PFSK-1 (cell line): ENCODE data around the gene FUT7.

Source experiments
- POLR2AphosphoS5 ChIP-seq: IDR thresholded peaks from 2 replicates; pipeline ENCODE4 v1.6.1; 2012; ENCODE audit warnings: low read depth, mild to moderate bottlenecking, control low read depth, low read length, moderate library complexity
- SIN3A ChIP-seq: IDR thresholded peaks from 2 replicates; pipeline ENCODE4 v1.6.1; 2012; ENCODE audit warnings: mild to moderate bottlenecking, low read length, moderate library complexity, borderline replicate concordance; ENCODE audit not compliant: insufficient read depth
- TAF1 ChIP-seq: IDR thresholded peaks from 2 replicates; pipeline ENCODE4 v1.6.1; 2012; ENCODE audit warnings: low read length, control low read depth, borderline replicate concordance; ENCODE audit not compliant: insufficient read depth
- TF ChIP-seq, protein P1 (sequence below), 2 experiments: IDR thresholded peaks; 2 replicates each; pipeline versions ENCODE4 v1.6.1 to v1.8.0; 2011 to 2012; ENCODE audit warnings: low read depth in 2 of 2, low read length in 2 of 2, control low read depth in 1 of 2, inconsistent platforms in 1 of 2, mild to moderate bottlenecking in 1 of 2, moderate library complexity in 1 of 2; ENCODE audit not compliant: insufficient read depth in 1 of 2

DNA sequence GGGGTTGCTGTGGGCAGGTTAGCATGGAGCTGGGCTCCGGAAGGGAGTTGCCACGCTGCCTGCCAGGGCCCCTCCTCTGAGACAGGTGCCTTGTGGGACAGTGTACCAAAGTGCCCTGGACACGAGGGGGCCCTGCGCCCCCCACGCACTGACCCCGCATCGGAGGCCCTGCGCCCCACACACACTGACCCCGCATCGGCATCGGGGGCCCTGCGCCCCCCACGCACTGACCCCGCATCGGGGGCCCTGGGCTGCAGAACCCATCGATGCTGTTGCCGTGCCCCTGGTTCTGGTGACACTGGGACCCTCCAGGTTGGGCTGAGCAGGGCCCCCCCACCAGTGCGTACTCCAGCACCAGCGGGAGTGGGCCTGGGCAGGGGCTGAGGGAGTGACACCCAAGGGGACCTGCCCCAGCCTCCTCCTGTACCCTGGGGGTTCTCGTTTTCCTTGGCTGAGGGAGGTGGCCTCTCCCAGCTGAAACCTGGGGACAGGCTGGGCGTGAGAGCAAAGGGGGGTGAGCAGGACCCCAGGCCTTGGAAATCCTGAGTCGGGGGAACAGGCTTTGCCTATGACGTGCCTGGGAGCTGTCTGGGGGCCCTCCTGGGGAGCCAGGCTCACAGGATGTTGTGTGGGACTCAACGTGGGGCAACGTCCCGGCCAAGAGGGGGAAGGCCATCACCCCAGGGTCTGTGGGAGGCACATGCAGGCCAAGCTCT lies 31.6 kb upstream of the FUT7 start:
- TF ChIP-seq, protein P1, sequence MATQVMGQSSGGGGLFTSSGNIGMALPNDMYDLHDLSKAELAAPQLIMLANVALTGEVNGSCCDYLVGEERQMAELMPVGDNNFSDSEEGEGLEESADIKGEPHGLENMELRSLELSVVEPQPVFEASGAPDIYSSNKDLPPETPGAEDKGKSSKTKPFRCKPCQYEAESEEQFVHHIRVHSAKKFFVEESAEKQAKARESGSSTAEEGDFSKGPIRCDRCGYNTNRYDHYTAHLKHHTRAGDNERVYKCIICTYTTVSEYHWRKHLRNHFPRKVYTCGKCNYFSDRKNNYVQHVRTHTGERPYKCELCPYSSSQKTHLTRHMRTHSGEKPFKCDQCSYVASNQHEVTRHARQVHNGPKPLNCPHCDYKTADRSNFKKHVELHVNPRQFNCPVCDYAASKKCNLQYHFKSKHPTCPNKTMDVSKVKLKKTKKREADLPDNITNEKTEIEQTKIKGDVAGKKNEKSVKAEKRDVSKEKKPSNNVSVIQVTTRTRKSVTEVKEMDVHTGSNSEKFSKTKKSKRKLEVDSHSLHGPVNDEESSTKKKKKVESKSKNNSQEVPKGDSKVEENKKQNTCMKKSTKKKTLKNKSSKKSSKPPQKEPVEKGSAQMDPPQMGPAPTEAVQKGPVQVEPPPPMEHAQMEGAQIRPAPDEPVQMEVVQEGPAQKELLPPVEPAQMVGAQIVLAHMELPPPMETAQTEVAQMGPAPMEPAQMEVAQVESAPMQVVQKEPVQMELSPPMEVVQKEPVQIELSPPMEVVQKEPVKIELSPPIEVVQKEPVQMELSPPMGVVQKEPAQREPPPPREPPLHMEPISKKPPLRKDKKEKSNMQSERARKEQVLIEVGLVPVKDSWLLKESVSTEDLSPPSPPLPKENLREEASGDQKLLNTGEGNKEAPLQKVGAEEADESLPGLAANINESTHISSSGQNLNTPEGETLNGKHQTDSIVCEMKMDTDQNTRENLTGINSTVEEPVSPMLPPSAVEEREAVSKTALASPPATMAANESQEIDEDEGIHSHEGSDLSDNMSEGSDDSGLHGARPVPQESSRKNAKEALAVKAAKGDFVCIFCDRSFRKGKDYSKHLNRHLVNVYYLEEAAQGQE (IDR thresholded peaks at IDR 0.05; ENCODE audit: insufficient read depth in 1 of 2, low read depth in 2 of 2, low read length in 2 of 2) = no peak
- TF ChIP-seq SIN3A (no peak), TAF1 (no peak), POLR2AphosphoS5 (no peak)
